KMS-11 (cell line): ENCODE measurements around the gene TEAD1.

Source experiments
- H2AFZ ChIP-seq: fragments of 200-600 bp; sonication (generic); 2 replicates; pipeline ENCODE4 v1.6.1; 2016; ENCODE audit warnings: antibody characterized with exemption, mixed run types, low read depth
- H3K27ac ChIP-seq: fragments of 200-600 bp; sonication (generic); 2 replicates; pipeline ENCODE4 v1.6.1; 2016; ENCODE audit warnings: mild to moderate bottlenecking, mixed run types
- H3K27me3 ChIP-seq: fragments of 200-600 bp; sonication (generic); 2 replicates; pipeline ENCODE4 v1.6.1; 2017; ENCODE audit warnings: mild to moderate bottlenecking, low read depth, mixed run types, moderate library complexity; ENCODE audit not compliant: insufficient read depth
- H3K36me3 ChIP-seq: fragments of 200-600 bp; sonication (generic); 2 replicates; pipeline ENCODE4 v1.6.1; 2017; ENCODE audit warnings: mild to moderate bottlenecking, mixed run types; ENCODE audit not compliant: insufficient read depth
- H3K4me1 ChIP-seq: fragments of 200-600 bp; sonication (generic); 2 replicates; pipeline ENCODE4 v1.6.1; 2016; ENCODE audit warnings: mild to moderate bottlenecking, low read depth, mixed run types; ENCODE audit not compliant: poor library complexity, severe bottlenecking
- H3K4me2 ChIP-seq: fragments of 200-600 bp; sonication (generic); 2 replicates; pipeline ENCODE4 v1.7.0; 2016; ENCODE audit warnings: mild to moderate bottlenecking, mixed run types
- H3K4me3 ChIP-seq: fragments of 200-600 bp; sonication (generic); IDR thresholded peaks from 2 replicates; pipeline ENCODE4 v1.6.1; 2017; ENCODE audit warnings: low read depth, low read length, mixed read lengths; ENCODE audit not compliant: insufficient read depth
- H3K79me2 ChIP-seq: fragments of 200-600 bp; sonication (generic); 2 replicates; pipeline ENCODE4 v1.6.1; 2016; ENCODE audit warnings: low read depth, mixed run types; ENCODE audit not compliant: insufficient read depth
- H3K9ac ChIP-seq: fragments of 200-600 bp; sonication (generic); 2 replicates; pipeline ENCODE4 v1.6.1; 2016; ENCODE audit warnings: mild to moderate bottlenecking, mixed run types
- H4K20me1 ChIP-seq: fragments of 200-600 bp; sonication (generic); 2 replicates; pipeline ENCODE4 v1.6.1; 2016; ENCODE audit warnings: mild to moderate bottlenecking, mixed run types; ENCODE audit not compliant: insufficient read depth
- TF ChIP-seq, protein P1 (sequence below): fragments of 200-600 bp; sonication (generic); conservative IDR thresholded peaks from 2 replicates; pipeline ENCODE4 v1.6.1; 2017; ENCODE audit warnings: low read depth, mild to moderate bottlenecking, antibody characterized with exemption, low read length, moderate library complexity, mixed read lengths

TEAD1 gene

DNA sequence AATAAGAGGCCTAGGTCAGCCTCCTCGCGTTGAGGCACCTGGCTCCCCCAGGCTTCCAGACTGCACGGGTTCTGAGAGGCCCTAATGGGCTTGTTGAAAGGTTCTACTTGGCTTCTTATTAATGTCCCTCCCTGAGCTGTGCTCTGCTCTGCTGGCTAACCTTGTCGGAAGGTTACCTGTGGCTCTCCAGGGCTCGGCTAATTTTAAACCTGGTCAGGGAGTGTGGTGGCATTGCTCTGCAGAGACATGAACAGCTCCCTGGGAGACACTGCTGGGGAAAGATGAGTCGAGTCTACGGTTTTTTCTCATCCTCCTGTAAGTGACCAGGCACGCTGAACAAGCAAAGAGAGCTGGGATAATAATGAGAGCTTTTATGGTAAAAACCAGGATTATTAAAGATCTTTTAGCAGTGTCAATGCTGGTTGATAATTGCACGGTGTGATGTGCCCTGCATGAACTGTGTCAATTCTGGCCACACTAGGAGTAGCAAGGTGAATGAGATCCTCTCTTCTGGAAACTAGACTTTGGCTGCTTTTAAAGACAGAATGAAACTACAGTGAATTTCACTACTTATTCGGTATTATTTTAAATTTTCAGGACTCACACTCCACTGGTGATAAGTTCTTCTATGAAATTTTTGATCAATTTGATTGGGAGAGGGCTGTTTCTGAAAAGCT is 70.7 kb downstream of the TEAD1 start:
- no peaks in the 10 kb centered on the region for H3K36me3 ChIP-seq
- no peaks in the 10 kb centered on the region for H3K27me3 ChIP-seq
- TF ChIP-seq, protein P1, sequence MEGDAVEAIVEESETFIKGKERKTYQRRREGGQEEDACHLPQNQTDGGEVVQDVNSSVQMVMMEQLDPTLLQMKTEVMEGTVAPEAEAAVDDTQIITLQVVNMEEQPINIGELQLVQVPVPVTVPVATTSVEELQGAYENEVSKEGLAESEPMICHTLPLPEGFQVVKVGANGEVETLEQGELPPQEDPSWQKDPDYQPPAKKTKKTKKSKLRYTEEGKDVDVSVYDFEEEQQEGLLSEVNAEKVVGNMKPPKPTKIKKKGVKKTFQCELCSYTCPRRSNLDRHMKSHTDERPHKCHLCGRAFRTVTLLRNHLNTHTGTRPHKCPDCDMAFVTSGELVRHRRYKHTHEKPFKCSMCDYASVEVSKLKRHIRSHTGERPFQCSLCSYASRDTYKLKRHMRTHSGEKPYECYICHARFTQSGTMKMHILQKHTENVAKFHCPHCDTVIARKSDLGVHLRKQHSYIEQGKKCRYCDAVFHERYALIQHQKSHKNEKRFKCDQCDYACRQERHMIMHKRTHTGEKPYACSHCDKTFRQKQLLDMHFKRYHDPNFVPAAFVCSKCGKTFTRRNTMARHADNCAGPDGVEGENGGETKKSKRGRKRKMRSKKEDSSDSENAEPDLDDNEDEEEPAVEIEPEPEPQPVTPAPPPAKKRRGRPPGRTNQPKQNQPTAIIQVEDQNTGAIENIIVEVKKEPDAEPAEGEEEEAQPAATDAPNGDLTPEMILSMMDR = no peak
- H3K27ac ChIP-seq = peak overlapping the region; percentile 67
- H3K79me2 ChIP-seq = peaks cover 70% of the 10 kb centered on the region
- H3K9ac ChIP-seq = peak overlapping the region; percentile 16; the same call in 1 of the 2 replicates
- peaks cover 73% of the 10 kb centered on the region for H3K4me1 ChIP-seq
- H2AFZ ChIP-seq = no peak overlapping the region
- H3K4me3 ChIP-seq = no peak overlapping the region
- peak overlapping the region; percentile 72 for H3K4me2 ChIP-seq
- peaks cover 19% of the 10 kb centered on the region for H4K20me1 ChIP-seq

DNA sequence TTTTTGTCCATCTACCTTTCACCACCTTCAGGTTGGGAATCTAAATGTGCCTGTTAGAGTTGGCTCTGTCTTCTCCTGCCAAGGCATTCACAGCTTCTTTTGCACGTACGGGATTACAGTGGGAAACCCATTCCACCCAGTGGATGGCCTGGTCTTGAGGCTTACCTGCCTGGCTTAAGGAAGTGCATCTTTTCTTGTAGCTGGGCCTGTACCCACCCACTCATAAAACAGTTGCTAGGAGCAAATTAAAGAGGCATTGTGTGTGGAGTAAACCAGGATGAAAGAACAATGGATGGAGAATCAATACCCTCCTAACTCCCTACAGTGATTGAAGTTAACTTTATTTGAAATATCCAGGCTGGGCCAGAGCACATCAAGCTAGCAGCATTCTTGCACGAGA is 71.6 kb downstream of the TEAD1 start:
- H3K4me1 ChIP-seq = peaks cover 76% of the 10 kb centered on the region
- H3K36me3 ChIP-seq = no peaks in the 10 kb centered on the region
- no peaks in the 10 kb centered on the region for H3K27me3 ChIP-seq
- H3K79me2 ChIP-seq = peaks cover 73% of the 10 kb centered on the region
- H3K27ac ChIP-seq = peak overlapping the region; percentile 67; the same call in 1 of the 2 replicates
- H3K4me2 ChIP-seq = peak overlapping the region; percentile 72
- H4K20me1 ChIP-seq = peaks cover 19% of the 10 kb centered on the region
- H2AFZ ChIP-seq = no peak overlapping the region
- no peak overlapping the region for H3K9ac ChIP-seq
- H3K4me3 ChIP-seq = no peak overlapping the region
- TF ChIP-seq, protein P1 = no peak

DNA sequence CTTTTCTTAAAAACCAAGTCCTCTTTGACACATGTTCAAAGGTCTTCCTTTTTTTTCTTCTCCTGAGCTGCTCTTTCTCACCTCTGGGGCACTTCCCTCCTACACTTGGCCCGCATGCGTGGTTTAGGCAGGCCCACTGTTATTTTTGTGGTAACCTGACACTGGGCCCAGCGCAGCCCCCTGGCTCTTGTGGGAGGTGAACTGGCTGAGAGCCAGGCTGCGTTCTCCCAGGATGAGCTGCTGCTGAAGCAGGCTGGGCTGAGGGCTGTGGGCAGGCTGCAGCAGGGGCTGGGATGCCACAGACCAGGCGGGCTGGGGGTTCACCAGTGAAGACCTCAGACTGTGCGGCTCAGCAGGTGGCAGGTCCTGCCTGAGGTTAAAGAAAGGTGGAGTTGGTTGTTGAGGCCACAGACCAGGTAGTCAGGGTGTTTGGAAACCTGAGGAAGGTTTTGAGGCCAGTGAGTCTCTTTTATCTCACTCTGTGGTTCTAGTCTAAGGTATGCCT is 72.4 kb downstream of the TEAD1 start:
- peaks cover 19% of the 10 kb centered on the region for H4K20me1 ChIP-seq
- H3K79me2 ChIP-seq = peaks cover 76% of the 10 kb centered on the region

DNA sequence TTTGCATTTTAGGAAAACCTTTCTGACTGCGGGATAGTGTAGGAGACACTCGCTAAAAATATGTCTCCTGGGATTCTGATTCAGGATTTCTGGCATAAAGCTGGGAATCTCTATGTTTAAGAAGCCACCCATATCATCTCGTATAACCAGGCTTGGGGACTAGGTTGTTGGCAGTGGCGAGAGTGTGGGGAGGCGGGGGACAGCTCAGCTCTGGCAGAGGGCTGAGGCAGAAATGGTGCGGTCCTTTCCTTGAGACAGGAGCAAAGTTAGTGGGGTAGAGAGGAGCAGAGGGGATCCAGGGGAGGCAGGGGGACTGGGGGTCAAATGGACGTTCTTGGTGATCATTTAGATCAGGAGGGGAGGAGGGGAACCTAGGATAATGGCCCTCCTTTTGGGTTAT is 74.3 kb downstream of the TEAD1 start:
- Histone ChIP-seq H4K20me1 (peaks cover 19% of the 10 kb centered on the region), H3K4me3 (no peak overlapping the region), H3K36me3 (no peaks in the 10 kb centered on the region), H2AFZ (no peak overlapping the region), H3K27ac (no peak overlapping the region), H3K4me1 (peaks cover 62% of the 10 kb centered on the region), H3K27me3 (no peaks in the 10 kb centered on the region), H3K4me2 (no peak overlapping the region), H3K79me2 (peaks cover 74% of the 10 kb centered on the region), H3K9ac (no peak overlapping the region)
- TF ChIP-seq, protein P1 = no peak

More for the DNA sequence above, 72.4 kb downstream of the TEAD1 start:
- TF ChIP-seq, protein P1 = no peak
- Histone ChIP-seq H3K4me3 (no peak overlapping the region), H2AFZ (no peak overlapping the region), H3K36me3 (no peaks in the 10 kb centered on the region), H3K4me2 (peak overlapping the region; percentile 72), H3K27ac (peak overlapping the region; percentile 67; the same call in 1 of the 2 replicates), H3K4me1 (peaks cover 76% of the 10 kb centered on the region), H3K9ac (no peak overlapping the region), H3K27me3 (no peaks in the 10 kb centered on the region)
